ENCODE measurements around the gene MCF2L. TPM values are rescaled to one million over a fixed set of nuclear protein-coding genes. Genes with fewer than 3 reads are reported as not detected.

MCF2L gene
- total RNA-seq, 2 experiments from 2014 or later = 13.0 to 13.5 TPM

DNA sequence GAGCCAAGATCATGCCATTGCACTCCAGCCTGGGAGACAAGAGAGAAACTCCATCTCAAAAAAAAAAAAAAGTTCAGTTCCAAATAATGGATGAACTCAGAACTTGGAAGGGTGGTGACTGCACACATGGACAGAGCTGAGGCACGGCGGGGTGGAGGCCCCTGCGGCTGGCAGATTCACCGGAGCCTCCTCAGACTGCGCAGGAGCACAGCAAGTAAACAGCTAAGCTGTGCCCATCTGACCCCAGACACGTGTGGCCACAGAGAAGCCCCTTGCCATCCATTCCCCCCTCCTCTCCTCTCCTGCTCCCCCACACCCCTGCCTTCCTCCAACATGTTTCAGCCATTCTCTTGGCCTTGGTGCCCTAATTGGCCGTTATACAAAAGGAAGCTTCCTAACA lies 173.9 kb downstream of the MCF2L start:
- TF ChIP-seq, protein P1, sequence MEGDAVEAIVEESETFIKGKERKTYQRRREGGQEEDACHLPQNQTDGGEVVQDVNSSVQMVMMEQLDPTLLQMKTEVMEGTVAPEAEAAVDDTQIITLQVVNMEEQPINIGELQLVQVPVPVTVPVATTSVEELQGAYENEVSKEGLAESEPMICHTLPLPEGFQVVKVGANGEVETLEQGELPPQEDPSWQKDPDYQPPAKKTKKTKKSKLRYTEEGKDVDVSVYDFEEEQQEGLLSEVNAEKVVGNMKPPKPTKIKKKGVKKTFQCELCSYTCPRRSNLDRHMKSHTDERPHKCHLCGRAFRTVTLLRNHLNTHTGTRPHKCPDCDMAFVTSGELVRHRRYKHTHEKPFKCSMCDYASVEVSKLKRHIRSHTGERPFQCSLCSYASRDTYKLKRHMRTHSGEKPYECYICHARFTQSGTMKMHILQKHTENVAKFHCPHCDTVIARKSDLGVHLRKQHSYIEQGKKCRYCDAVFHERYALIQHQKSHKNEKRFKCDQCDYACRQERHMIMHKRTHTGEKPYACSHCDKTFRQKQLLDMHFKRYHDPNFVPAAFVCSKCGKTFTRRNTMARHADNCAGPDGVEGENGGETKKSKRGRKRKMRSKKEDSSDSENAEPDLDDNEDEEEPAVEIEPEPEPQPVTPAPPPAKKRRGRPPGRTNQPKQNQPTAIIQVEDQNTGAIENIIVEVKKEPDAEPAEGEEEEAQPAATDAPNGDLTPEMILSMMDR (IDR thresholded peaks at IDR 0.05) = no peak
- H3K9me3 Mint-ChIP-seq = no peaks in the 10 kb centered on the region
- POLR2A ChIA-PET = no interaction called here
- H3K4me1 Mint-ChIP-seq (ENCODE audit: low read depth) = no peaks in the 10 kb centered on the region
- Histone ChIP-seq H3K27me3 (ENCODE audit: control insufficient read depth in 1 of 2, insufficient read depth in 2 of 2, low read length in 2 of 2) (peaks cover 0 to 3% of the 10 kb centered on the region in 2 experiments), H3K27ac (ENCODE audit: low read depth in 1 of 2, low read length in 2 of 2) (no peak overlapping the region), H3K4me3 (ENCODE audit: low read length) (no peak overlapping the region), H3K4me1 (ENCODE audit: insufficient read depth, low read length) (no peaks in the 10 kb centered on the region), H3K9me3 (ENCODE audit: control insufficient read depth in 1 of 2, insufficient read depth in 1 of 2, low read length in 2 of 2) (peaks cover 0 to 7% of the 10 kb centered on the region in 2 experiments), H3K36me3 (ENCODE audit: insufficient read depth, low read length) (no peaks in the 10 kb centered on the region)
- H3K4me3 Mint-ChIP-seq = no peak overlapping the region
- CTCF ChIA-PET = no interaction called here
- no peak for DNase-seq
- H3K27me3 Mint-ChIP-seq = no peaks in the 10 kb centered on the region
- no peak for ATAC-seq (ENCODE audit: poor library complexity)
- H3K36me3 Mint-ChIP-seq (ENCODE audit: low read depth) = no peaks in the 10 kb centered on the region
- intact Hi-C loops (cut with DNase I, micrococcal nuclease) = no loop called here
- no peak overlapping the region for H3K27ac Mint-ChIP-seq

DNA sequence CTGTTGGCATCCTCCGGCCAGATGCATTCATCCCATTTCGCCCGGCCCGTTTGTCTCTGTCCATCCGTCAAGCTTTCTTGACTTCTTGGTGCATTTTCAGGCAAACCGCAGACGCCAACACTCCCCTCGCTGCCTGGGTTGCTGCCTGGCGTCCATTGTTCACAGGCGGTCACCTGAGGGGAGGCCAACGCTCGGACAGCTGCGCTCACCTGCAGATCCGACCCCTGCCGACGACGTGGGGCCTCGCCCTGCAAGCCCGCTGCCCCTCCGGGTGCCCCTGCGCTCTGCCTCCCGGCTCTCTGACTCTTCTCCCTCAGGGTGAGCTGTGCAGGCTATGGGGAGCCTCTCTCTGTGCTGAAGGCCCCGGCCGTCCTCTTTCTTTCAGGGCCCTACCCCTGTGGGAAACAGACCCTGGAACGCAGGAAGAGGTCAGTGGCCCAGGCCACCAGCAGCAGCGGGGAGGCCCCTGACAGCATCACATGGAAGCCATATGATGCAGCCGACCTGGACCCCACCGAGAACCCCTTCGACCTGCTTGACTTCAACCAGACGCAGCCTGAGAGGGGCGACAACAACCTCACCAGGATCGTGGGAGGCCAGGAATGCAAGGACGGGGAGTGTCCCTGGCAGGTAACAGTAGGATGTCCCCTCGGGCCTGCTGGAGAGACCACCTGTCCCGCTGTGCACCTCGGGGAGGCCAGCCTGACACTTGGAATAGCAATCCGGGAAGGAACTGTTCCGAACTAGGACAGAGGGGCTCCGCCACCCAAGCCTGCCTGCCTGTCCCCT lies 174.6 kb downstream of the MCF2L start:
- Mint-ChIP-seq H3K27ac (no peak overlapping the region), H3K4me3 (no peak overlapping the region), H3K27me3 (no peaks in the 10 kb centered on the region), H3K36me3 (ENCODE audit: low read depth) (no peaks in the 10 kb centered on the region), H3K9me3 (no peaks in the 10 kb centered on the region), H3K4me1 (ENCODE audit: low read depth) (no peaks in the 10 kb centered on the region)
- Histone ChIP-seq H3K27ac (ENCODE audit: low read depth in 1 of 2, low read length in 2 of 2) (no peak overlapping the region), H3K27me3 (ENCODE audit: control insufficient read depth in 1 of 2, insufficient read depth in 2 of 2, low read length in 2 of 2) (peaks cover 0 to 3% of the 10 kb centered on the region in 2 experiments), H3K4me3 (ENCODE audit: low read length) (no peak overlapping the region), H3K4me1 (ENCODE audit: insufficient read depth, low read length) (no peaks in the 10 kb centered on the region), H3K9me3 (ENCODE audit: control insufficient read depth in 1 of 2, insufficient read depth in 1 of 2, low read length in 2 of 2) (peaks cover 0 to 7% of the 10 kb centered on the region in 2 experiments), H3K36me3 (ENCODE audit: insufficient read depth, low read length) (no peaks in the 10 kb centered on the region)
- CTCF ChIA-PET = no interaction called here
- POLR2A ChIA-PET = no interaction called here
- ATAC-seq (ENCODE audit: poor library complexity) = no peak
- intact Hi-C loops (cut with DNase I, micrococcal nuclease) = no loop called here
- TF ChIP-seq, protein P1 (IDR thresholded peaks at IDR 0.05) = no peak
- DNase-seq = no peak

DNA sequence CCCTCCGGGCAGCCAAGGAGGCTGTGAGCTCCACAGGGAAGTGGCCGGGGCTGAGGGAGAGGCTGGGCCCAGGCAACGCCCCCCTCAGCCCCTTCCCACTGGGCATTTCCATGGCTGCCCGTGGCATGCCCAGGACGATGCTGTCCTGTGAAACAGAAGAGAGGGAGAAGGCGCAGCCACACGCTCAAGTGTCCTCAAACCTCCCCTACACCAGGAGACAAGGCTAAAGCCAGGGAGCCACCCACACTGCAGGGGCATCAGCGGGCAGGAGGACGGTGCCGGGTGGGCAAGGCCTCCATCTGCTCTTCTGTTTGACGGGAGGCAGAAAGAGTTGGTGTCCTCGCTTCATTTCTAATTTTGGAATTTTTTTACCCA lies 175.2 kb downstream of the MCF2L start:
- Mint-ChIP-seq H3K4me3 (no peak overlapping the region), H3K36me3 (ENCODE audit: low read depth) (no peaks in the 10 kb centered on the region), H3K27ac (no peak overlapping the region), H3K9me3 (no peaks in the 10 kb centered on the region), H3K27me3 (no peaks in the 10 kb centered on the region), H3K4me1 (ENCODE audit: low read depth) (no peaks in the 10 kb centered on the region)
- H3K4me3 ChIP-seq (ENCODE audit: low read length) = no peak overlapping the region
- no peak overlapping the region for H3K27ac ChIP-seq (ENCODE audit: low read depth in 1 of 2, low read length in 2 of 2)
- TF ChIP-seq, protein P1 (IDR thresholded peaks at IDR 0.05) = no peak
- intact Hi-C loops (cut with DNase I, micrococcal nuclease) = no loop called here
- peaks cover 0 to 3% of the 10 kb centered on the region in 2 experiments for H3K27me3 ChIP-seq (ENCODE audit: control insufficient read depth in 1 of 2, insufficient read depth in 2 of 2, low read length in 2 of 2)
- peaks cover 0 to 7% of the 10 kb centered on the region in 2 experiments for H3K9me3 ChIP-seq (ENCODE audit: control insufficient read depth in 1 of 2, insufficient read depth in 1 of 2, low read length in 2 of 2)
- POLR2A ChIA-PET = no interaction called here
- no peaks in the 10 kb centered on the region for H3K36me3 ChIP-seq (ENCODE audit: insufficient read depth, low read length)
- CTCF ChIA-PET = no interaction called here
- ATAC-seq (ENCODE audit: poor library complexity) (no peak), DNase-seq (no peak)
- H3K4me1 ChIP-seq (ENCODE audit: insufficient read depth, low read length) = no peaks in the 10 kb centered on the region

All from CD4-positive, alpha-beta T cell (primary cell).